Upper lobe of left lung (tissue), 6 donors: Measurements from ENCODE around the gene NAIF1. TPM values are rescaled to one million over a fixed set of nuclear protein-coding genes. Genes with fewer than 3 reads are reported as not detected.

Source experiments
- ATAC-seq, 2 donors: fragments of 200-7000 bp; cut with Tn5 transposase; one replicate each; pipeline ENCODE4 v1.9.1; 2022; ENCODE audit warnings: mild to moderate bottlenecking in 2 of 2, moderate library complexity in 2 of 2; ENCODE audit not compliant: low FRiP score in 2 of 2
- DNase-seq, 2 donors: peaks; one replicate each; pipeline ENCODE4 v3.0.0-alpha.2; 2019 to 2020
- H3K27ac ChIP-seq, 4 donors: fragments of 200-600 bp; sonication (generic); one replicate each; pipeline ENCODE4 v1.5.1; 2016 to 2019
- H3K27me3 ChIP-seq, 4 donors: fragments of 200-600 bp; sonication (generic); one replicate each; pipeline ENCODE4 v1.5.1; 2017 to 2019
- H3K36me3 ChIP-seq, 4 donors: fragments of 200-600 bp; sonication (generic); one replicate each; pipeline ENCODE4 v1.5.1; 2016 to 2019
- H3K4me1 ChIP-seq, 4 donors: fragments of 200-600 bp; sonication (generic); one replicate each; pipeline ENCODE4 v1.5.1; 2018 to 2019
- H3K4me3 ChIP-seq, 4 donors: fragments of 200-600 bp; sonication (generic); one replicate each; pipeline ENCODE4 v1.5.1; 2017 to 2019; ENCODE audit warnings: mild to moderate bottlenecking in 2 of 4, moderate library complexity in 1 of 4
- H3K9me3 ChIP-seq, 4 donors: fragments of 200-600 bp; sonication (generic); one replicate each; pipeline ENCODE4 v1.5.1; 2018 to 2019
- CTCF ChIP-seq, 6 experiments: fragments of 450-650 bp in 4 of 6; fragments of 200-600 bp in 2 of 6; sonication (generic) in 2 of 6; IDR thresholded peaks; one replicate each; pipeline ENCODE4 v1.5.1; 2016 to 2019; ENCODE audit warnings: antibody characterized with exemption in 6 of 6
- EP300 ChIP-seq, 4 donors: sonication (generic); formaldehyde crosslinking; IDR thresholded peaks; one replicate each; pipeline ENCODE4 v1.5.1; 2017; ENCODE audit warnings: antibody characterized with exemption in 4 of 4, control low read depth in 2 of 4
- POLR2A ChIP-seq, 4 donors: fragments of 450-650 bp; IDR thresholded peaks; one replicate each; pipeline ENCODE4 v1.5.1; 2016 to 2017; ENCODE audit warnings: antibody characterized with exemption in 4 of 4, mild to moderate bottlenecking in 2 of 4
- POLR2AphosphoS5 ChIP-seq, 2 donors: sonication (generic); formaldehyde crosslinking; IDR thresholded peaks; one replicate each; pipeline ENCODE4 v1.5.1; 2017; ENCODE audit warnings: antibody characterized with exemption in 2 of 2
- WGBS, 2 donors: methylation state at CpG; one replicate each; pipeline ENCODE4 v1.1.5; 2017 to 2018; 5-methylcytosine and 5-hydroxymethylcytosine counted together
- total RNA-seq, 6 donors: library from RNA; depleted of rRNA in 4 of 6; stranded (reverse); fragments of >200 nt in 4 of 6; gene quantifications; one replicate each; pipeline versions ENCODE4 v1.1.0 to v1.2.1, GENCODE V29; 2016 to 2021
- donor health status: DM: no; HTN: no; CAD: no; lungs with moderate emphysema.
- donor health status: DM: no; HTN: yes; CAD: no; lungs with severe emphysema.

Gene NAIF1
- total RNA-seq, 6 donors from 2014 or later = 8.0 to 37.7 (median 13.0) TPM

GRCh38 chr9:128101231-128101661 lies 34.1 kb upstream of the NAIF1 start:
- H3K9me3 ChIP-seq = no peaks in the 10 kb centered on the region
- ATAC-seq (no peak), DNase-seq (no peak)
- no peaks in the 10 kb centered on the region for H3K27me3 ChIP-seq
- H3K27ac ChIP-seq = peak overlapping the region; percentile 56 to 95 (median 92)
- TF ChIP-seq POLR2A (IDR thresholded peaks at IDR 0.05) = no peak
- H3K4me3 ChIP-seq = peak overlapping the region in 1 of 4 donors; percentile 56
- H3K4me1 ChIP-seq = peaks cover 53 to 83% (median 72%) of the 10 kb centered on the region in 4 donors
- peaks cover 11 to 57% (median 49%) of the 10 kb centered on the region in 4 donors for H3K36me3 ChIP-seq
- 76 to 84% methylated on average over 12 of the region's 12 CpGs for WGBS, 2 donors

GRCh38 chr9:128100581-128100980 lies 33.5 kb upstream of the NAIF1 start:
- ATAC-seq (no peak), DNase-seq (no peak)
- Histone ChIP-seq H3K9me3 (no peaks in the 10 kb centered on the region), H3K36me3 (peaks cover 4 to 50% (median 42%) of the 10 kb centered on the region in 4 donors), H3K4me3 (peak overlapping the region; percentile 19 to 56 (median 50)), H3K4me1 (peaks cover 58 to 90% (median 74%) of the 10 kb centered on the region in 4 donors), H3K27ac (peak overlapping the region; percentile 91 to 96 (median 94)), H3K27me3 (no peaks in the 10 kb centered on the region)
- 60 to 83% methylated on average over 3 to 10 of the region's 10 CpGs for WGBS, 2 donors
- TF ChIP-seq POLR2A (IDR thresholded peaks at IDR 0.05) (no peak), POLR2AphosphoS5 (IDR thresholded peaks at IDR 0.05) (no peak), EP300 (IDR thresholded peaks at IDR 0.05) (no peak), CTCF (IDR thresholded peaks at IDR 0.05) (no peak)

GRCh38 chr9:128099932-128100491 lies 32.9 kb upstream of the NAIF1 start:
- ATAC-seq (peak; percentile 8 to 22), DNase-seq (peak in 1 of 2 donors; percentile 59)
- no peak for TF ChIP-seq CTCF (IDR thresholded peaks at IDR 0.05)
- peak; percentile 81 to 83 for TF ChIP-seq POLR2AphosphoS5 (IDR thresholded peaks at IDR 0.05)
- no peak for TF ChIP-seq POLR2A (IDR thresholded peaks at IDR 0.05)
- peak in 3 of 4 donors; percentile 52 to 71 (median 56) for TF ChIP-seq EP300 (IDR thresholded peaks at IDR 0.05)
- WGBS, 2 donors = 36 to 43% methylated on average over 15 to 16 of the region's 16 CpGs
- H3K4me3 ChIP-seq = peak overlapping the region; percentile 19 to 56 (median 50)
- H3K9me3 ChIP-seq = no peaks in the 10 kb centered on the region
- peaks cover 64 to 95% (median 80%) of the 10 kb centered on the region in 4 donors for H3K4me1 ChIP-seq
- peak overlapping the region; percentile 91 to 96 (median 94) for H3K27ac ChIP-seq
- peaks cover 4 to 45% (median 37%) of the 10 kb centered on the region in 4 donors for H3K36me3 ChIP-seq
- no peaks in the 10 kb centered on the region for H3K27me3 ChIP-seq

- H3K4me1 ChIP-seq = peaks cover 70 to 100% (median 85%) of the 10 kb centered on the region in 4 donors
- ATAC-seq = peak; percentile 0 to 20
These were observed 32.3 kb upstream of the NAIF1 start for GRCh38 chr9:128099231-128099931.

More at GRCh38 chr9:128099231-128099931, 32.3 kb upstream of the NAIF1 start:
- Histone ChIP-seq H3K27ac (peak overlapping the region; percentile 91 to 96 (median 94)), H3K9me3 (no peaks in the 10 kb centered on the region), H3K27me3 (no peaks in the 10 kb centered on the region), H3K4me3 (peak overlapping the region; percentile 48 to 60 (median 54)), H3K36me3 (peaks cover 4 to 40% (median 35%) of the 10 kb centered on the region in 4 donors)
- no peak for DNase-seq
- TF ChIP-seq EP300 (IDR thresholded peaks at IDR 0.05) (no peak), POLR2AphosphoS5 (IDR thresholded peaks at IDR 0.05) (no peak), CTCF (IDR thresholded peaks at IDR 0.05) (no peak), POLR2A (IDR thresholded peaks at IDR 0.05) (no peak)
- WGBS, 2 donors = 26 to 49% methylated on average over 5 to 15 of the region's 16 CpGs
